DND-41 (cell line): Measurements from ENCODE around the gene EPOP.

Source experiments
- CTCF ChIP-seq: IDR thresholded peaks from 2 replicates; pipeline ENCODE4 v1.5.1; 2012; ENCODE audit warnings: borderline replicate concordance, low read length, moderate library complexity, mild to moderate bottlenecking; ENCODE audit not compliant: poor library complexity, severe bottlenecking; ENCODE audit errors: extremely low read depth
- EZH2 ChIP-seq: IDR thresholded peaks from 3 replicates; pipeline ENCODE4 v1.6.1; 2012; ENCODE audit warnings: borderline replicate concordance, low read depth, mild to moderate bottlenecking, moderate library complexity, low read length, inconsistent platforms; ENCODE audit not compliant: severe bottlenecking

DNA sequence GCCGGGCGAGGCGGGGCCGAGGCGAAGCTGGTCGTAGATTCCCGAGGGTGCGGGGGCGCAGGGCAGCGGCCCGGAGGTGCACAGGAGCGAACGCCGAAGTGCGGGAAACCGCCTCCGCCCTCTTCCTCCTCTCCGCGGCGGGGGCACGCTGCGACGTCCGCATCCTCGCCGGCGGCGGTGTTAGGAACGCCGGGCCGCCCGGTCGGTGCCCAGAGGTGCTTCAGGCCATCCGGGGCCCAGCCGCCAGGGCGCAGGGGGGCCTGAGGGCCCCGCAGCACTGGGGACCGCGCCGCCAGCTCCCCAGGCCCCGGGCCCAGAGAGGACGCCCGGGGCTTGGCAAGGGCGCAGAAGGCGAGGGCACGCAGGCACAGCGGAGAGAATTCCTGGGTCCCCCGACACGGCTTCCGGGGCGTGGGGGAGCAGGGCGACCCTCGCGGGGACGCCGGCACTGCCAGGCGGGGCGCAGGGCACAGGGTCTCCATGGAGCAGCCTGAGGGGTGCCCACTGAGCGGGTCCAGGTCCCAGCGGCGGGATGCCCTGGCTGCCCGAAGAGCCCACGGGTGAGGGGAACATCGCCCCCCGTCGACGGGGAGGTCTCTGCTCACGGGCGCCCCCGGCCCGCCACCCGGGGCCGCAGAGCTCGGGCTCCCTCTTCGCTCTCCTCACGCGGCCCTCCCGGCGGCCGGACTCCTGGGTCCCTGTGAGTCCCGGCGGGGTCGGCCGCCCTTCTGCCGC is 576 bp downstream of the EPOP start:
- peak; percentile 51 for TF ChIP-seq CTCF
- TF ChIP-seq EZH2, result no peak
